Activated CD8-positive, alpha-beta memory T cell treated with anti-CD3 and anti-CD28 coated beads, Interleukin-2, amount 50 U/mL, for 24 hours (primary cell): Measurements from ENCODE around the gene RORC.
A peak's percentile ranks its signal among the peaks of the same experiment; 100 is the strongest.
"Not testable (repeated sequence)": the region's sequence is repeated elsewhere in the genome, so short reads cannot be mapped to it uniquely, and the experiment has no call there.

Source experiments
- DNase-seq: peaks from one replicate; pipeline ENCODE4 v3.0.0-alpha.2; 2020; ENCODE audit errors: extremely low read depth

The RORC gene

DNA sequence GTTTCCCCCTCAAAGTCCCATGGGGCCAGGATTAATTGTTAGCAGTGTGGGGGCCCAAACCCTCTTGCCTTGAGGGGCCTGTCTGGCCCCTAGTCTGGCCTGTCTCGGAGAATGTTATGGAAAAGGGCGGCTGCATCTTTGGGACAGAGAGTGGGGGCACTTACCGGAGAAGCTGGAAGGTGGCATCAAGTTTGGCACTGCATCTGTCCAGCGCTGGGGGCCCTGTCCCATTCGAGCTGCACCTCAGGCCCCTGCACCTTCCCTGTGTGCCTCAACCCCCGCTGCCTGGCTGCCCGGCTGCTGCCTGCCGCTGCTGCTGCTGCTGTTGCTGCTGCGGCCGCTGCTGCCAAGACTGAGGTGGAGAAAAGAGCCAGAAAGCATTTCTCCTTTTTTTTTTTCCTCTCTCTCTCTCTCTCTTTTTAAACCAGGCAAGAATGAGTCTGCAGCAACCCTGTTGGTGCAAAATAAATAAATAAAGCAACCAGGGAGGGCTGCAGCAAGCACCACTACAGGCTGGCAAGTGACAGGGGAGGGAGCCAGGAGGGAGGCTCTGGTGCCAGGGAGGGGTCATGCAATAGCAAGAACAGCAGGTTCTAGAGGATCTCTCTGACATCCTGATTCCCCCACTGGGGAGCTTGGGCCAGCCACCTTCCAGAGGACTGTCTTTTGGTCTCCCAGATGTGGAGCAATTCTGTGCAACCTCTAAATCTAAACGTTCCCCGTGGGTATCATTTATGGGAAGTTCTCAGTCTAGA, 26.4 kb downstream of the RORC start, which contains the start of gene LINGO4:
Gene LINGO4, minus strand, starts transcription at position 354 of the 755 bp plus-strand sequence. CDS start 2,715 bp downstream, outside the sequence.
- no peak for DNase-seq

DNA sequence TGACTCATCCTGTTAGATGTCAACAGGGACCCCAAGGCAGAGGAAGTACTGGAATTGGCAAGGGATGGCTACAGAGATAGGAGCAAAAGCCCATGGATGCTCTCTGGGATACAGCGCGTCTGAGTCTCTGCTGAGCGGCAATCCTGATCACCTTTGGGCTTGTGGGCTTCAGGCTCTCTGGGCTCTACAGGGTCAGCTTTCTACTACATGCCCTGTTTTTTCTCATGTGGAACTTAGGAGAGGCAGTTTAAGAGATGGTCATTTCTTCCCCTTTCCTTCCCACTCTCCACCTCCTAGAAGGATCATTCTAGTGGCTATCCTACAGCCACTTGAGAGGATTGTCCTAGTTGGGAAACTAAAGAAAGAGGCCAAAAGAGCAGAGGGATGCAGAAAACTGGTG, 27.7 kb downstream of the RORC start:
- no peak for DNase-seq

DNA sequence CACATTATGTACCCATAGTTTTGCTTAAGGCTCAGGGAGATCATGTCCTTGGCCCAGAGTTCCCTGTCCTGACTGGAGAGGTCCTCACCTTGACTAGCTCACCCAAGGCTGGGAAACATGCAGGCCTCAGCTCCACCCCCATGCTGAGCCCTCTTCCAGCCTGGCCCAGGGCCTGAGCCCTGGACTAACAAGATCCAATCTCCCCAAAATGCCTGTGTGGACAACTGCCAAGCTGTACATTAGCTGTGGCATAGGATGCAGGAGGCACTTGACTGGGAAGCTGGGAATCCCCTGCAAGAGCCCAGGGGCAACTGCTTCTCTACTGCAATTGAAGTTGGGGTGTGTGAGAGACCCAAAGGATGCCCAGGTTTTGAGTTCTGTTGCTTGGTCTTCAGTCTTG, 28.4 kb downstream of the RORC start:
- no peak for DNase-seq

DNA sequence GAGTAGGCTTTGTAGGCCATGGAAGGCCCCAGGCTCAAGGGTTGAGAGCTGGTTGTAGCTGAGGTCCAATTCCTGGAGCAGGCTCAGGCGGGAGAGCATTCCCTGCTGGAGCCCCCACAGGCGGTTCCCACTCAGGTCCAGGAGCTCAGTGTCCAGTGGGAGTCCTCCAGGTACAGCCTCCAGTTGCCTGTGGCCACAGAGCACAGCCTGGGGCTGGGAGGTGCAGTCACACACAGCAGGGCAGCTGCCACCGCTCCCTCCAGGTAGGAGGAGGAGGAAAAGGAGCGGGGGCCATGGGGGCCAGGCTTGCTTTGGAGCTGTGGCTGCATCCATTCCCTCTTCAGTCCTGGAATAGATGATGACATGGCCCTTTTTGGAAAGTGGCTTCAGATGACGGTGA, 29.2 kb downstream of the RORC start:
- no peak for DNase-seq

DNA sequence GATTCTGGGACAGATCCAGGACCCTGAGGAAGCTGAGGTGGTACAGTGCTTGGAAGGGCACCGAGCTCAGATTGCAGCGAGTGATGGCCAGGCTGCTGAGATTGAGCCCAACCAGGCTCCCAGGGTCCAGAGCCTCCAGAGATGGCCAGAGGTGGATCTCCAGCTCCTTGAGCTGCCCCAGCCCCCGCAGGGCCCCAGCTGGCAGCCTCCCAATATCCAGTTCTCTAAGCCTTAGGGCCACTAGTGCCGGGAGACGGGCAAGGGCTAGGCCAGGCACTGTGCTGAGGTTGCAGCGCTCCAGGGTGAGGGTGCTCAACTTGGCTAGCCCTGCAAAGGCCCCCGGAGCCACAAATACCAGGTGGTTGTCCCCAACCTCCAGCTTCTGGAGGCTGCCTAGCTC, 29.8 kb downstream of the RORC start:
- DNase-seq, result no peak

DNA sequence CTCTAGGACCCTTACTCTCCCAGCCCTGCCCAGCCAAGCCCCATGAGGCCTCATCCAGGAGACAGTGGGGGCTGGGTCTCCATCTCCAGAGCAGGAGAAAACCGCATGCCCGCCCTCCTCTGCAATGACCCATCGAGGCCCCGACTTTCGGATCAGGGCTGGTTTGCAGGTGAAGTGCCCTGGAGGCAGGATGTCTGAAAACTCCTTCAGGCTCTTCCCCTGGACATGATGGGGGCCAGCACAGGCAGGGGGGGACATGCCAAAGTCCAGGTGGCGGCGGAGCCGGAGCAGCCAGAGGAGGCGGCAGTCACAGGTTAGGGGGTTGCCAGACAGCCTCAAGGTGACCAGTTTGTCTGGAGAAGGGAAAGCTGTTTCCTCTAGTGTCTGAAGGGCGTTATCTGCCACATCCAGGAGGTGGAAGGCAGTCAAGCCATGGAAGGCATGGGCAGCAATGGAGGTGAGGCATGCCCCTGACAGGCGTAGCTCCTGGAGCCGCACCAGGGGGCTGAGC, 30.2 kb downstream of the RORC start:
- no peak for DNase-seq

DNA sequence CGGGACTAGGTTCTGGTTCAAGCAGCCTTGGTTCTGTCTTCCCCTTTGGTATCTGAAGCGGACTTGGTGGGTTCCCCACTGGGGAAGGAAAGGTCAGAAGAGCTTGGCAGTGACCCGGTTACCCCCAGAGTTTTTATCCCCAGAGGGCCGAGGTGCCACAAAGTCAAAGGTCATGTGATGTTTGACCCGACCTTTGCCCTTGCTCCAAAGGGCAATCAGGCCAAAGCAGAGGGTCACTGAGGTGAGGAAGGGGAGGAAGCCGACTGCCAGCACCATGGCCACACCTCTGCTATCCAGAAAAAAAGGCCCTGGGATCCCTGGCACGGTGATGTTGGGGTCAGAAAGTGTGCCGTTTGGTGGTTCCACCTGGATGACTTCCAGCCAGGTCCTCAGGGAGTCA, 30.8 kb downstream of the RORC start:
- DNase-seq, result no peak

DNA sequence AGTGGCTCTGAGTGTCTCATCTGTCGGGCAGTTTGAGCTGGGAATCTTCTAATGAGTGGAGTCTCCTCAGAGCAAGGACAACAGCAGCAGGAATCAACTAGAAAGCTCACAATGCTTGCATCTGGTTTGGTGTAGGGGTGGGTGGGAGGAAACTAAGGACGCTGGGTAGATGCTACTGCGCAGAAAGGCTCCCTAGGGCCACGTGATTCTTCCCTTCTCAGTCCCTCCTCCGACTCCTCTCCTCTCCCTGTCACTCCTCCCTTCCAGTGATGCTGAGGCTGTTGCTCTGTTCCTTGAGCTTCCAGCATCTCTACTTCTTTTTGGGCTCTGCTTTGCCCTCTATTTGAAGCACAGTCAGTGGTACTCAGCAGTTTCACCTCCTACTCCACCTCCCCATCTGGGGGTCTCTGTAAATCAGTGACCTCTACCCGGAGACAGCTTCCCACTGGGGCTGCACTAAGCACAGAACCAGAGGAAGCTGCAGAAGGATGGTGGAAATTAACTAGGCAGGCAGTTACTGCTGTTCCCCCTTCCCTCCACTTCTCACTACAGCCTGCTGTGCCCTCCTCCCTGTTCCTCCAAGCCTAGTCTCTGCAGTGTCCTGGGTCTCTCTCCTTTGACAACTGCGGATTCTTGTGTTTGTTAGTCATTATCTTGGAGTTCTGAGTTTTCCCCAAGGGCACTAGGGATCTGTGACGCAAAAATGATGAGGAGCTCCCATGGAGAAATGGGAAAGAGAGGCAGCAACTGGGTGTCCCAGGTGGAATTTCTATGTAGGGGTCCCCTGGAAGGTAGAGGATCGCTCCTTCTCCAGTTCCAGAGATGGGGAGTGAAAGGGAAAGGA, 32.2 kb downstream of the RORC start:
- no peak for DNase-seq

DNA sequence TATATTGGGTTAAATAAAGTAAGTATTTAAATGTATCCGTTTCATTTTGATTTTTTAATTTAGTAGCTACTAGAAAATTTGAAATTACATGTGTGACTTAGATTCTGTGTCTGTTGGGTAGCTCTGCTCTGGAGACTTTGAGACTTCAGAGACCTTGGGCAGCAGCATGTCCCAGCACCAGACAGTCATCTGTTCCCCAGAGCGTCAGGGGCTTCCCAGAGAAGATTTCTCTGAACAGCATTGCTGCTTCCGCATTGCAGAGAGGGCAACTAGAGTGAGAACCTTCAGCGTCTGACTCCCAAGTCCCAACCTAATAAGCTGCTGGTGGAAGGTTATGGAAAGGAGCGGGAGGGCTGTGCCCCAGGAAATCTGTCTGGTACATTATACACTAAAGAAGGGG, 33.0 kb downstream of the RORC start:
- DNase-seq, result no peak

DNA sequence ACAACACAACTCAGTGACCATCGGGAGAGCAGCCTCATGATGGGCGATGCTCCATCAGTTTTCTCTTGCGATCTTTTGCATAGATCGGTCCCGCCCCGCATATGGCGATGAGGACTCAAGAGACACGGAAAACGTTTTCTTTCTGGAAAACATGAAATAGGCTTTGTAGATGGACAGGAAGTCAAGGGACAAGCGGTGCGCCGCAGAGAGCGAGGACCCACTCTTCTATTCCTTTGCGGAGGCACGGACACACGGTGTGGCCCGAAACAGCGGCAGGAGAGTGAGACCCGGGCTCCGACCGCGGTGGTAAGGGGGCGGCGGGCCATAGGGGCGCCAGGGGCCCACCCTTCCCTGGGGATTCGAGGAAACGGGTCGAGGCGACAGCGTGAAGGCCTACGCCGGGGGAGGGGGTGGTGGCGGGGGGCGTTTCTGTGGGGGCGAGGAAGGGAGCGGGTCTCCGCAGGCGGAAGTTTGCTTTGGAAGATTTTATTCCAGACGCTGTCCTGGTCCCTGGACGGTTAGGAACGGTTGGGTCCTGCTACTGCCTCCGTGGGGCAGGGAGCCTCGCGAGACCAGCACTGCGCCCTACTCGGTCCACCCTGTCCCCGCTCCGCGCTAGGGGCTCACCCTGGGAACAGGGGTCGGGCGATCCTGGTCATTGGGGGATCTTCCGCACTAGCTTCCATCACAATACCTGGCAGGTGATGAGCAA, 40.5 kb downstream of the RORC start:
- DNase-seq, result no peak

DNA sequence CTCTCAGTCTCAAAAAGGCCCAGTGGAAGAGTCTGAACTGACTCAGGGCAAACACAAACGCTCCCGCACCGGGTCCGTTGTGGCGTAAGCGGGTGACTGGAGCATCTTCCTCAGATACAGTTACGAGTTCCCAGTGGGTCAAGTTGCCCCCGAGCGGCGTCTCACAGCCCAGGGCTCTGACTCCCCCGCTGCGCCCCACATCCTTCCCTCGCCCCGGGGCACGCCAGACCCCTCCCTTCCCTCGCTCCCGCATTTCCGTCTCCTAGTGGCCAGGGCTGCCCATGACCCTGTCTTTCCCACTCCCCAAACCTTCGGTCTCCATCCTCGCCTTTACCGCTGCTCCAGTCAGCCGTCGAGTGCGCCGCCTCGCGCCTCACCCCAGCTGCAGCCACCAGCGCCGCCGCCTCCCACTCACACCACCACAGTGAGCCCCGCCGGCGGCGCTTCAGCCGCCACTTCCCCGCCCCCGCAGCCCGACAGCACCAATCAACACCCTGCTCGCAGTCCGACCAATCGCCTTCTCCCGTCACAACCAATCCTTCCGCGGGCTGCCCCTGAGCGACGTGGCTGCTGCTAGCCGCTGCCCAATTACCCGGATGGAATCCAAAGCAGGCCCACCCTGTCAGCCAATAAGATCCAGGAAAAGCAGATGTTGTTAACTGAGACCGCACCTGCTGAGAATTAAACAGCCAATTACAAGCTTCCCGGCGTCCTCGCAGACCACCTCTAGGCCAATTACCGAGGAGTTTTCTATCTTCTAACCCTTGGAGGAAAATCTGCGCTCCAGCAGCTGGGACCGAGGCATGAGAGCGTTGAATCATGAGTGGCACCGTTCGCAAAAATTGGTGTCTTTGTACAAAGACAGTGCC, 41.3 kb downstream of the RORC start, which contains the start of gene TDRKH:
Gene TDRKH, minus strand, starts transcription at position 430 of the 869 bp plus-strand sequence. CDS start 7,478 bp downstream, outside the sequence.
- peak; percentile 96 for DNase-seq

DNA sequence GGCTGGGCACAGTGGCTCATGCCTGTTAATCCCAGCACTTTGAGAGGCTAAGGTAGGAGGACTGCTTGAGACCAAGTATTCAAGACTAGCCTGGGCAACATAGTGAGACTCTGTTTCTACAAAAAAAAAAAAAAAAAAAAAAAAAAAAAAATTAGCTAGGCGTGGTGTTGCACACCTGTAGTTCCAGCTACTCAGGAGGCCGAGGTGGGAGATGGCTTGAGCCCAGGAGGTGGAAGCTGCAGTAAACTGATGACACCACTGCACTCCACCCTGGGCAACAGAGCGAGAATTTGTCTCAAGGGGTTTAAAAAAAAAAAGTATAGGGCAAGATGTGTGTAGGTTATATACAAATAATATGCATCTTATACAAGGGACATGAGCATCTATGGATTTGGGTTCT, 43.9 kb downstream of the RORC start:
- no peak for DNase-seq

DNA sequence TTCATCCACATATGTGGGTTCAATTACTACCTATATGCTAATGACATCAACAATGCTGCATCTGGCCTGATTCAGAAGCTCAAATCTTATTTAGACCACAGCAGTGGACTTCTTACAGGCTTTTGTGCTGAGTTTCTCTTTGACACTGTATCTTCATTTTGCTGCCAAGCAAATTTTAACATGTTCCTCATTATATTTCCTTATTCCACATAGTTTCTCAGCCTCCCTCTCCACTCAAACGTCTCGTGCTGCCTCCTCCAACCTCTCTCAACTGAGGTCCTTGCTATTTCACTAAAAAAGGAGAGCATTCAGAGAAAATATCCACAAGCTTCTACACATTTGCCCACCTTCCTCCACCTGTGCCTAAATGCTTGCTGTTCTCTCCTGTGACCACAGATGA, 47.8 kb downstream of the RORC start:
- no peak for DNase-seq

DNA sequence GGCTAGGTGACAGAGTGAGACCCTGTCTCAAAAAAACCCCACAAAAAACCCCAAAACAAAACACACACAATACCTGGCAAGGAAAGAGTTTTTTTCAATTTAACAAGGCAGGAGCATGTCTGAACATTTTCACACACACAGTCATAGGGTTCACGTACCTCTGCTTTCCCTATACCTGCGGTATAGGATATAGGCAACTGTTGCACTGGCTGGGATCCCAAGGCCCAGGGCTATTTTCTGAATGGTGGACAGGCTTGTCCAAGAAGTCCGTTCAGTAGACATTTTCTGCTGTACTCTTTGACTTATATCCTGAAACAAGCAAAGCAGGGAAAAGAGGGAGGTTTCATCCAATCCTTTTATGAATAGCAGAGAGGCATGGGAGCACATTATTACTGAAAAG, 48.9 kb downstream of the RORC start:
- no peak for DNase-seq

DNA sequence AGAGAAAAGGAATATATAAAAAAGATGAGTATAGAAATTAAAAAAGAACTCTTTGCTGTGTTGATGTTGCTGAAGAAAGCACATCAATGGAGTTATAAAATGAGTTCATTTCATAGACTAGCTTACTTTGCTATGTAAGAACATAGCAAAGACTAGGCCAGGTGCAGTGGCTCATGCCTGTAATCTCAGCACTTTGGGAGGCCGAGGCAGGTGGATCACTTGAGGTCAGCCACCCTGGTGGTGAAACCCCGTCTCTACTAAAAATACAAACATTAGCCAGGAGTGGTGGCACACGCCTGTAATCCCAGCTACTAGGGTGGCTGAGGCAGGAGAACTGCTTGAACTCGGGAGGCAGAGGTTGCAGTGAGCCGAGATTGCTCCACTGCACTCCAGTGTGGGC, 49.6 kb downstream of the RORC start:
- not testable (repeated sequence) for DNase-seq

DNA sequence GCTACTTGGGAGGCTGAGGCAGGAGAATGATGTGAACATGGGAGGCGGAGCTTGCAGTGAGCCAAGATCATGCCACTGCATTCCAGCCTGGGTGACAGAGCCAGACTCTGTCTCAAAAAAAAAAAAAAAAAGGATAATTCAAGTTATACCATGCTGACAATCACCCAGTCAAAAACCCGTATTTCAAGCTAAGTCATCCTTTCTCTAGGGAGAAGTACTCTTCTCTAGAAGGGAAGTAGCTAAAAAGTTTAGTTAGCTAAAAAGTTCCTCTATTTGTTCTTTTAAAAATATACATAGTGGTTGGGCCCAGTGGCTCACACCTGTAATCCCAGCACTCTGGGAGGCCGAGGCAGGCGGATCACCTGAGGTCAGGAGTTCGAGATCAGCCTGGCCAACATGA, 50.9 kb downstream of the RORC start:
- not testable (repeated sequence) for DNase-seq

DNA sequence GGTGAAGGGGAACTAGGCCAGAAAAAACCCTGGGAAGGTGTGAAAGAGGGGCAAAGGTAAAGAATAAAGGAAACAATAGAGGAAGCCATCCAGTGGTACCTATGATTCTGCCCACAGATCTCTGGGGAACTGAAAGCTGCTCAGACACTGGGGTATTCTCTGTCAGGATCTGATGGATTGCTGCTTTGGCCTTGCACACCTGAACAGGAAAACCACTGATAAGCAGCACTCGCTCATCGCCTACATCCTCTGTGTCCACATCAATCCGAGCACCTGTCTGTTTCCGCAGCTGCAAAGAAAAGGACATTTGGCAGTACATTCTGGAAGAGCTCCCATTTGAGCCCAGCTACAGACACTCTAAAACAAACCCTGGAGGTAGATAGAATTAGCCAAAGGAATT, 51.8 kb downstream of the RORC start:
- no peak for DNase-seq

DNA sequence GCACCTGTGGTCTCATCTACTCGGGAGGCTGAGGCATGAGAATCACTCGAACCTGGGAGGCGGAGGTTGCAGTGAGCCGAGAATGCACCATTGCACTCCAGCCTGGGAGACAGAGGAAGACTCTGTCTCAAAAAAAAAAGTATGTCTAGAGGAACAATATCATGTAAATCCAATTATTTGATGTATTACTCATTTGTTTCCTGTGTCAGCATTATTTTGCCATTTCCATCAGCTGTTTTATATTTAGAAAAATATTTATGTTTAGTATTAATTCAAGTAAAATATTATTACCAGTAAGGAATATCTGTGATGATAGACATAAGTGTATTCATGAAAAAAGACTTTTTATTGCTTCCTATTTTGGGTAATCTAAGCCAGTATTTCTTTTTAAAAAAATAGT, 54.3 kb downstream of the RORC start:
- no peak for DNase-seq

DNA sequence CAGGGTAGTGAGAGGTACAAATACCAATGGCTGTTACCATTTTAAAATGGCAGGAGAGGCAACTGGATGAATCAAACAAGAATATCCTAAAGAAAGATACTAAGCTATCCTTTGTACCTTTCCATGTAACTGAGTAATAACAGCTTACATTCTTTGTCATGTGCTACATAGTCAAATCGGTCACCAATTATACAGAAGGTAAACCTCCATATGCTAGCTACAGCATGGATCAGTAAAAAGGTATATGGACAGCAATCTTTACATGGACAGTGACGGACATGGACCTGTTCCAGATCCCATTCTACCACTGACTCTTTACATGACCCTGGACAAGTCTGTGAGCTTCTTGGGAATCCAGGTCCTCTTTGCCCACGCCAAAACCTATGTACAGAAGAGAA, 54.9 kb downstream of the RORC start:
- DNase-seq, result no peak

DNA sequence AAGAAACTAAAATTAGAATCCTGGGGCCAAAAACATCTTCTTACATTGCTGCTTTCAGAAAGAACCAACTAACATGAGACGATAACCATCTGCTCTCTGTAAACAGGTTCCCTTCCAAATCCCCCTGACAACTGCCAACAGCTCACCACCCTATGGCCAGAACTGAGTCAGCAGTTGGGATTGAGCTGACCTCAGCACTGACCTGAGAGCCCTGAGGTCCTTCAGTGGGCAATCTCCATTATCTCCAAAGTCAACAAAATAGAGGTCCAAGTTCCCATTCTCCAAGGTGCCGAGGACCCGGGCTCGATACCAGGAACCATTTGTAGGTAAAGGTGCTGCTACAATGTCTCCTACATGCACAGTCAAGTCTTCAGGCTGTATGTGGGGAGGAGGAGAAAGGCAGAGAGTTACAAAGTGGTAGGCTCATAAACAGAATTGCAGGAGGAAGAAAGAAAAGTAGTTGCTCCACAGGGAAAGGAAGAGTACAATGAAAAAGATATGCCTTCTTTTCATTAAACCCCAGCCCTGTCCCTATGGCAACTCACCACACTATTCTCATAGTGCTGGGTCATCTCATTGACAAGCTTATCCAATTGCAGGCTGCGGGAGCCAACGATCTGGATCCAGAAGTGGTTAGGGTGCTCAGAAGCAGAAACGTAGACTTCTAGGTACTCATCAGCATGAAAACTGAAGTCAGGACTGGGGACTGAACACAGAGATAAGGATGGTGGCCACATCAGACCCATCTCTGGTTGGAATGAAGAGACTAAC, 55.5 kb downstream of the RORC start:
- no peak for DNase-seq
